Sigmoid colon (tissue), 4 donors: ENCODE data around the gene IMMP2L.

Experiments used
- EP300 ChIP-seq, 4 donors: sonication (generic); formaldehyde crosslinking; IDR thresholded peaks; one replicate each; pipeline ENCODE4 v1.6.1; 2017; ENCODE audit warnings: antibody characterized with exemption in 4 of 4
- POLR2A ChIP-seq, 2 donors: fragments of 450-650 bp; IDR thresholded peaks; one replicate each; pipeline ENCODE4 v1.6.1; 2016; ENCODE audit warnings: antibody characterized with exemption in 2 of 2, mild to moderate bottlenecking in 2 of 2, moderate library complexity in 2 of 2
- POLR2AphosphoS5 ChIP-seq, 4 donors: sonication (generic); formaldehyde crosslinking; IDR thresholded peaks; one replicate each; pipeline ENCODE4 v1.6.1; 2017; ENCODE audit warnings: antibody characterized with exemption in 4 of 4
- TF ChIP-seq, protein P1 (sequence below), 4 experiments: fragments of 450-650 bp in 3 of 4; fragments of 200-600 bp in 1 of 4; IDR thresholded peaks; one replicate each; pipeline ENCODE4 v1.5.1; 2016 to 2019; ENCODE audit warnings: antibody characterized with exemption in 4 of 4, mild to moderate bottlenecking in 3 of 4, moderate library complexity in 2 of 4

GRCh38 chr7:111029141-111029572 is 533.1 kb downstream of the IMMP2L start:
- TF ChIP-seq POLR2A (IDR thresholded peaks at IDR 0.05) (no peak), EP300 (IDR thresholded peaks at IDR 0.05) (no peak), POLR2AphosphoS5 (IDR thresholded peaks at IDR 0.05) (no peak)
- TF ChIP-seq, protein P1, sequence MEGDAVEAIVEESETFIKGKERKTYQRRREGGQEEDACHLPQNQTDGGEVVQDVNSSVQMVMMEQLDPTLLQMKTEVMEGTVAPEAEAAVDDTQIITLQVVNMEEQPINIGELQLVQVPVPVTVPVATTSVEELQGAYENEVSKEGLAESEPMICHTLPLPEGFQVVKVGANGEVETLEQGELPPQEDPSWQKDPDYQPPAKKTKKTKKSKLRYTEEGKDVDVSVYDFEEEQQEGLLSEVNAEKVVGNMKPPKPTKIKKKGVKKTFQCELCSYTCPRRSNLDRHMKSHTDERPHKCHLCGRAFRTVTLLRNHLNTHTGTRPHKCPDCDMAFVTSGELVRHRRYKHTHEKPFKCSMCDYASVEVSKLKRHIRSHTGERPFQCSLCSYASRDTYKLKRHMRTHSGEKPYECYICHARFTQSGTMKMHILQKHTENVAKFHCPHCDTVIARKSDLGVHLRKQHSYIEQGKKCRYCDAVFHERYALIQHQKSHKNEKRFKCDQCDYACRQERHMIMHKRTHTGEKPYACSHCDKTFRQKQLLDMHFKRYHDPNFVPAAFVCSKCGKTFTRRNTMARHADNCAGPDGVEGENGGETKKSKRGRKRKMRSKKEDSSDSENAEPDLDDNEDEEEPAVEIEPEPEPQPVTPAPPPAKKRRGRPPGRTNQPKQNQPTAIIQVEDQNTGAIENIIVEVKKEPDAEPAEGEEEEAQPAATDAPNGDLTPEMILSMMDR (IDR thresholded peaks at IDR 0.05): no peak
